Measurements from ENCODE around the gene MICOS13. TPM values are rescaled to one million over a fixed set of nuclear protein-coding genes. Genes with fewer than 3 reads are reported as not detected.

Gene MICOS13
- total RNA-seq, 2 donors from 2014 or later: 42.8 to 54.2 TPM

DNA sequence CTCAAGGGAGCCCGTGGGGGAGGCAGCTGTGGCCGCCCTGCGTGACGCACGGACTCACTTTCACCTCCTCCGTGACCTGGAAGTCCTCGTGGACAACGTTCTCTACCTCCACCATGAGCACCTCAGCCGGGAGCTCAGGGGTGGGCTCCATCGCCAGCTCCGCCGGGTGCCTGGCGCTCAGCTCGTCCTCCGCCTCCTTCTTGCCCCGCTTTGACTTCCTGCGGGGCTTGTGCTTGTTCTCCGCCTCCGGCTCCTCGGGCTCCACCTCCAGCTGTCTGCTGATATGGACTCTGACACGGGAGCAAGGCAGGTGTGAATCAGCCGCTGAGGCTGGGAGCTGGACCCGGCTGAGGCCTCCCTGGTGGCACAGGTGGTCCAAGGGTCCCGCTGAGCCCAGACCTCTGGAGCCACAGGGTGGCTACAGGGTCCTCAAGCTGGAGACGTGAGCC, 31.4 kb upstream of the MICOS13 start:
- H3K4me1 ChIP-seq (replicated peaks): no peaks in the 10 kb centered on the region
- H3K4me3 ChIP-seq: no peak overlapping the region
- H3K27me3 ChIP-seq (replicated peaks; ENCODE audit: insufficient read depth): no peaks in the 10 kb centered on the region
- peaks cover 10 to 14% of the 10 kb centered on the region in 2 donors for H3K36me3 ChIP-seq
- intact Hi-C loops (cut with DNase I): no loop called here
- WGBS: 85% methylated on average over 25 of the region's 25 CpGs
- no peak overlapping the region for H3K27ac ChIP-seq
- H3K9me3 ChIP-seq: no peaks in the 10 kb centered on the region
- TF ChIP-seq CTCF (IDR thresholded peaks at IDR 0.05): no peak
- no peak for TF ChIP-seq POLR2AphosphoS5 (IDR thresholded peaks at IDR 0.05)
- no peak for TF ChIP-seq POLR2A (IDR thresholded peaks at IDR 0.05)
- DNase-seq (ENCODE audit: low spot score): no peak

- 93% methylated on average over 6 of the region's 8 CpGs for WGBS
- no peak for DNase-seq (ENCODE audit: low spot score)
- no peaks in the 10 kb centered on the region for H3K27me3 ChIP-seq (replicated peaks; ENCODE audit: insufficient read depth)
- intact Hi-C loops (cut with DNase I): no loop called here
- H3K36me3 ChIP-seq: peaks cover 14 to 17% of the 10 kb centered on the region in 2 donors
- no peak for TF ChIP-seq POLR2A (IDR thresholded peaks at IDR 0.05)
- no peak for TF ChIP-seq POLR2AphosphoS5 (IDR thresholded peaks at IDR 0.05)
- no peak for TF ChIP-seq CTCF (IDR thresholded peaks at IDR 0.05)
- no peak overlapping the region for H3K4me3 ChIP-seq
- no peaks in the 10 kb centered on the region for H3K4me1 ChIP-seq (replicated peaks)
- H3K9me3 ChIP-seq: no peaks in the 10 kb centered on the region
- H3K27ac ChIP-seq: no peak overlapping the region
These were observed 30.7 kb upstream of the MICOS13 start for GRCh38 chr19:5711025-5711424.

DNA sequence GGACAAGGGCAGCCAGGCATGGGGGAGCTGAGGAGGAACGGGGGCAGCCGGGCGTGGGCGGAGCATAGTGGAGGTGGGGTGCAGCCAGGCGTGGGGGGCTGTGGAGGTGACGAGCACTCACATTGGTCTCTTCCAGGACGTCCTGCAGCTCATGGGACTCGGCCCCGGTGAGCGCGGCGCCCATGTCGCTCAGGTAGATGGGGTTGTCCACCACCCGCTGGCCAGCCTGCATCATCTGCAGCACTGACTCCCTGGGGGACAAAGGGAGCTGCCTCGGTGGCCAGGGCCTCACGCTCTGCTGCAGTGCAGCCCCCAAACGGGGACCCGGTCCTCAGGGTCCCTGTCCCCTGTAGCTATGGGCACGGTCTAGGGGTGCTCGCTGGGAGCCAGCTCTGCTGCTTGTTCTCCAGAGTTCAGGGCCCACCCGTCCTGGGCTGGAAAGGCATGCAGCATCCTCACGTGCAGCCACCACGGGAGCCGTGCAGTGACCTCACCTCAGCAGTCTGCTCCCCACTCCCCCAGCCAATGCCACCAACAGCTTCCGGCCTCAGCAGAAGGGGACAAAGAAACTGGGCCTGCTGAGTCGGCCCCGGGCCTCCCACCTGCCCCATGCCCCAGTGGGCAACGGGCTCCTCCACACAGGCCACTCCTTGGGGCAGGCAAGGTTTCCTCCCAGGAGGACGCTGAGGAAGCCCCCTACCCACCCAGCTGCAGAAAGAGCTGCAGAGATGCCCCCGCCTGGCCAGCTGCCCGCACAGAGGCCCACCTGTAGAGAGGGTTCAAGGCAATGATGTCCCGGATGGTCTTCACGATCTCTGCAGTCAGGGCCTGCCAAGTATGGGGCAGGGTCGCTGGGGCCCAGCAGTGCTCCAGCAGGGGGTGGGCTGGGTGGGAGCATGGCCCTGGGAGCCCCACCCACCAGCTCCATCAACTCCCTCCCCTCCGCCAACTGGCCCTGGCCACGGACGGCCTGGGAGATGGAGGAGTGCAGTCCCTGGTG, 27.6 kb upstream of the MICOS13 start:
- Histone ChIP-seq H3K36me3 (peaks cover 16 to 18% of the 10 kb centered on the region in 2 donors), H3K4me1 (replicated peaks) (no peaks in the 10 kb centered on the region), H3K9me3 (no peaks in the 10 kb centered on the region), H3K27me3 (replicated peaks; ENCODE audit: insufficient read depth) (no peaks in the 10 kb centered on the region), H3K27ac (no peak overlapping the region), H3K4me3 (no peak overlapping the region)
- TF ChIP-seq CTCF (IDR thresholded peaks at IDR 0.05): no peak
- no peak for TF ChIP-seq POLR2A (IDR thresholded peaks at IDR 0.05)
- no peak for TF ChIP-seq POLR2AphosphoS5 (IDR thresholded peaks at IDR 0.05)
- intact Hi-C loops (cut with DNase I): no loop called here
- no peak for DNase-seq (ENCODE audit: low spot score)
- WGBS: 91% methylated on average over 36 of the region's 37 CpGs

DNA sequence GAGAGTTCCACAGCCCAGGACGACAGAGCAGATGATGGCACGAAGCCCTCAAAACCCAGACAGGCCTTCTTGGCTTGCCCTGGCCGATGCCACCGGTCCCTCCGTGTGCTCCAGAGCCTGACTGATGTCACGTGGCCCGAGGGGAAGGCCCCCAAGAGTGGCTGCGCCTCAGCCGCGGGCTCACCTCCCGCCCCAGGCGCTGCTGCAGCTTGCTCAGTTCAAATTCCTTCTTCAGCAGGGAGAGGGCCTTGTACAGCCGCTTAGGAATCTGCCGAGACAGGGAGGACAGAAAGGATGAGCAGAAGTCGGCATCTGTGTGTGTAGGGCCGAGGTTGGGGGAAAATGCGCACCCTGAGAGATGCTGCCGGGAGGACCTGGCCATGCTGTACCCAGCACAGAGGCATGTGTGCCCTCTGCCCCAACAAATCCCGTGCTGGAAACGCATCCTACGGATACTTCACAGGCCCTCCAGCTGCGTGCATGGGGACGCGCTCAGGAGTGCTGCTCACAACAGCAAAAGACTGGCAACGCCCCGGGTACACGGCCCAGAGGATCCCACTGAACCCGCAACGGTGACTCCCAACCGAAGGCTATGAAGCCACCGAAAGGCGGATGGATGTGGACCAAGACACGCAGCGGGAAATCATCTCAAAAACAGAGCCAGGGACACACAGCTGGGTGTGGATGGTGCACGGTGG, 26.7 kb upstream of the MICOS13 start:
- Histone ChIP-seq H3K9me3 (no peaks in the 10 kb centered on the region), H3K27ac (no peak overlapping the region), H3K4me3 (no peak overlapping the region), H3K27me3 (replicated peaks; ENCODE audit: insufficient read depth) (no peaks in the 10 kb centered on the region), H3K4me1 (replicated peaks) (no peaks in the 10 kb centered on the region), H3K36me3 (peaks cover 13% of the 10 kb centered on the region in 2 donors)
- no peak for DNase-seq (ENCODE audit: low spot score)
- TF ChIP-seq POLR2AphosphoS5 (IDR thresholded peaks at IDR 0.05): no peak
- no peak for TF ChIP-seq POLR2A (IDR thresholded peaks at IDR 0.05)
- no peak for TF ChIP-seq CTCF (IDR thresholded peaks at IDR 0.05)
- WGBS: 94% methylated on average over 35 of the region's 35 CpGs
- intact Hi-C loops (cut with DNase I): no loop called here

All from prostate gland (tissue), 2 donors.